Endothelial cell of umbilical vein (primary cell): Measurements from ENCODE around the gene ZNF384. TPM values are rescaled to one million over a fixed set of nuclear protein-coding genes. Genes with fewer than 3 reads are reported as not detected.

Experiments used
- BruUV-seq: library from RNA; stranded (reverse); fragments of 400-500 nt; replicated peaks from 2 replicates; lab custom pipeline; 2021; lab: Mats Ljungman, UMichigan
- CTCF ChIA-PET: fragments of 300-600, 350-600 bp; sonication (Branson Sonifier 250); formaldehyde crosslinking; loops from one replicate; lab custom pipeline; 2021; ENCODE audit warnings: antibody characterized with exemption, inconsistent platforms; lab: Charles Lee
- POLR2A ChIA-PET: fragments of 300-600, 350-600 bp; sonication (Branson Sonifier 250); formaldehyde crosslinking; loops from one replicate; lab custom pipeline; 2021; ENCODE audit warnings: antibody characterized with exemption, inconsistent platforms; lab: Charles Lee
- DNase-seq: peaks from one replicate; pipeline ENCODE4 v3.0.0-alpha.2; 2011; ENCODE audit warnings: low read depth, low spot score
- FAIRE-seq: peaks from 2 replicates; lab custom pipeline; 2011; peaks lifted over from hg19 to GRCh38; lab: Jason Lieb, UNC
- H2AFZ ChIP-seq: 2 replicates; pipeline ENCODE4 v1.6.0; 2012; ENCODE audit warnings: low read depth, low read length, control low read depth, inconsistent platforms
- H3K27ac ChIP-seq: 2 replicates; pipeline ENCODE4 v1.5.1; 2011; ENCODE audit warnings: low read depth, mild to moderate bottlenecking, control low read depth, low read length, moderate library complexity; ENCODE audit not compliant: insufficient read depth
- H3K27me3 ChIP-seq, 2 experiments: 2 replicates each; pipeline versions ENCODE4 v1.6.0 to v1.6.1; 2011; ENCODE audit warnings: low read length in 2 of 2, mixed read lengths in 1 of 2; ENCODE audit not compliant: control insufficient read depth in 2 of 2, insufficient read depth in 2 of 2
- H3K36me3 ChIP-seq, 2 experiments: 2 replicates in 1 of 2; 3 replicates in 1 of 2; pipeline ENCODE4 v1.5.1; 2011; ENCODE audit warnings: low read length in 2 of 2, mild to moderate bottlenecking in 1 of 2, moderate library complexity in 1 of 2; ENCODE audit not compliant: control insufficient read depth in 2 of 2, insufficient read depth in 2 of 2; ENCODE audit errors: extremely low read depth in 1 of 2
- H3K4me1 ChIP-seq: 3 replicates; pipeline ENCODE4 v1.5.1; 2011; ENCODE audit warnings: mild to moderate bottlenecking, low read length; ENCODE audit not compliant: control insufficient read depth, insufficient read depth; ENCODE audit errors: extremely low read depth
- H3K4me2 ChIP-seq: 2 replicates; pipeline ENCODE4 v1.6.1; 2011; ENCODE audit warnings: low read length, control low read depth, mixed read lengths; ENCODE audit not compliant: insufficient read depth
- H3K4me3 ChIP-seq, 3 experiments: fragments of 200-600 bp in 1 of 3; sonication (generic), shearing (Covaris generic) in 1 of 3; replicated peaks in 1 of 3; 2 replicates each; pipeline ENCODE4 v1.5.1; 2011 to 2016; ENCODE audit warnings: control low read depth in 3 of 3, low read length in 3 of 3, mild to moderate bottlenecking in 2 of 3, inconsistent platforms in 1 of 3, low read depth in 1 of 3, moderate library complexity in 1 of 3; ENCODE audit not compliant: insufficient read depth in 1 of 3
- H3K79me2 ChIP-seq: 2 replicates; pipeline ENCODE4 v1.6.0; 2012; ENCODE audit warnings: low read length, inconsistent platforms; ENCODE audit not compliant: control insufficient read depth, insufficient read depth
- H3K9ac ChIP-seq: replicated peaks from 2 replicates; pipeline ENCODE3; 2011; ENCODE audit warnings: low read length, control low read depth; ENCODE audit not compliant: insufficient read depth; ENCODE audit errors: extremely low read depth
- H3K9me1 ChIP-seq: replicated peaks from 3 replicates; pipeline ENCODE4 v1.6.0; 2011; ENCODE audit warnings: mild to moderate bottlenecking, low read length; ENCODE audit not compliant: control insufficient read depth, insufficient read depth; ENCODE audit errors: extremely low read depth
- H3K9me3 ChIP-seq: replicated peaks from 2 replicates; pipeline ENCODE4 v1.5.1; 2012; ENCODE audit warnings: low read length, inconsistent platforms; ENCODE audit not compliant: control insufficient read depth, insufficient read depth
- H4K20me1 ChIP-seq: replicated peaks from 2 replicates; pipeline ENCODE3; 2011; ENCODE audit warnings: mild to moderate bottlenecking, low read length; ENCODE audit not compliant: control insufficient read depth, insufficient read depth; ENCODE audit errors: extremely low read depth
- EZH2 ChIP-seq: IDR thresholded peaks from 2 replicates; pipeline ENCODE4 v1.6.1; 2012; ENCODE audit warnings: borderline replicate concordance, low read depth, mild to moderate bottlenecking, moderate library complexity, low read length, inconsistent platforms; ENCODE audit not compliant: severe bottlenecking
- FOS ChIP-seq: IDR thresholded peaks from 2 replicates; pipeline ENCODE4 v1.6.1; 2011; ENCODE audit warnings: mild to moderate bottlenecking, low read length, moderate library complexity, borderline replicate concordance; ENCODE audit not compliant: insufficient read depth
- GATA2 ChIP-seq: IDR thresholded peaks from 2 replicates; pipeline ENCODE4 v1.7.0; 2011; ENCODE audit warnings: low read depth, mild to moderate bottlenecking, moderate library complexity, mixed read lengths, low read length; ENCODE audit not compliant: insufficient read length, insufficient read depth
- JUN ChIP-seq: IDR thresholded peaks from 2 replicates; pipeline ENCODE4 v1.6.1; 2011; ENCODE audit warnings: borderline replicate concordance, low read depth; ENCODE audit not compliant: insufficient read length, insufficient read depth
- MYC ChIP-seq: IDR thresholded peaks from one replicate; pipeline ENCODE4 v1.6.1; 2011; ENCODE audit warnings: mild to moderate bottlenecking, low read depth, low read length
- POLR2A ChIP-seq: IDR thresholded peaks from 2 replicates; pipeline ENCODE4 v1.6.1; 2012; ENCODE audit warnings: low read depth, mild to moderate bottlenecking, control low read depth, low read length
- POLR2AphosphoS5 ChIP-seq: IDR thresholded peaks from 2 replicates; pipeline ENCODE4 v1.6.1; 2012; ENCODE audit warnings: low read depth, mild to moderate bottlenecking, control low read depth, low read length, moderate library complexity; ENCODE audit not compliant: insufficient read depth
- dilution Hi-C: fragments of 300-500 bp; cut with MboI; formaldehyde crosslinking; loops from one replicate; pipeline ENCODE4 v1.15.0; 2019; ENCODE audit warnings: low sequenced_read_pairs; ENCODE audit not compliant: extremely low pct_ligation_motif_present
- intact Hi-C: fragments of 100-400 bp; cut with micrococcal nuclease; formaldehyde crosslinking; loops from one replicate; pipeline ENCODE4 v1.10.0; 2022
- polyA plus RNA-seq, 4 experiments: library from polyadenylated mRNA; depleted of rRNA in 3 of 4; stranded (reverse) in 3 of 4; unstranded in 1 of 4; fragments of >200 nt; gene quantifications; 2 replicates each; pipeline versions ENCODE4 v1.2.1 to v1.2.3, GENCODE V29; 2011 to 2012; ENCODE audit warnings: missing spikeins in 1 of 4
- total RNA-seq: library from RNA; stranded (reverse); gene quantifications from 2 replicates; pipeline ENCODE4 v1.2.3, GENCODE V29; 2021
- TF ChIP-seq, protein P1 (sequence below): IDR thresholded peaks from 2 replicates; pipeline ENCODE4 v1.6.1; 2011; ENCODE audit not compliant: insufficient read depth, insufficient read length
- TF ChIP-seq, protein P2 (sequence below), 2 donors: IDR thresholded peaks; 1 replicate in 1 of 2; 2 replicates in 1 of 2; pipeline ENCODE4 v1.5.1; 2011; ENCODE audit warnings: low read length in 2 of 2, mild to moderate bottlenecking in 2 of 2, moderate library complexity in 2 of 2, control low read depth in 1 of 2, inconsistent platforms in 1 of 2, low read depth in 1 of 2; ENCODE audit not compliant: insufficient read depth in 1 of 2; ENCODE audit errors: extremely low read depth in 1 of 2

ZNF384 gene
- total and polyA plus RNA-seq, 2 donors (not counting 3 experiments of a cell fraction or from before 2014, with no cell fraction given): 52.8 to 58.3 TPM

DNA sequence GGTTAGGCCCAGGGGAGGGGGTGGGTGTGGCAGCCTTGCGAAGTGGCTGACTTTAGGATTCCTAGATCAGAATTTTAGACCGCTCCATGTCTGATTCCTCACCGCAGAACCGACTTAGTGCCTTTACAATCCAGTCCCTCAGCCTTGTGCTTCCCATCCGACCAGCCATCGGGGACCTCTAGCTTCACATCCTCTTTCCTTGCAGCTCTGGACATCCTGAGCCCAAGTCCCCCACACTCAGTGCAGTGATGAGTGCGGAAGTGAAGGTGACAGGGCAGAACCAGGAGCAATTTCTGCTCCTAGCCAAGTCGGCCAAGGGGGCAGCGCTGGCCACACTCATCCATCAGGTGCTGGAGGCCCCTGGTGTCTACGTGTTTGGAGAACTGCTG is 35.2 kb upstream of the ZNF384 start:
- intact Hi-C loops: loop anchor here (1.0 kb wide), 4 partner anchors 29 to 61 kb away; partner anchors contain the start of genes ING4, MLF2 and ZNF384
- peaks cover 11% of the 10 kb centered on the region for H3K4me1 ChIP-seq
- ChIA-PET CTCF (interaction anchor here (0.6 to 2.8 kb wide), 15 partner anchors 9 to 148 kb away, joined by 3 to 15 read pairs (median 4); partner anchors contain the start of genes CDCA3, MLF2, PTMS and USP5), POLR2A (interaction anchor here (0.6 to 1.5 kb wide), 6 partner anchors 19 to 167 kb away, joined by 3 to 13 read pairs (median 4); partner anchors contain the start of genes CDCA3, MLF2, PTMS and ZNF384)
- peak overlapping the region; percentile 47 for H3K4me2 ChIP-seq
- TF ChIP-seq POLR2AphosphoS5 (no peak), GATA2 (no peak), MYC (no peak), JUN (no peak), EZH2 (no peak), FOS (no peak), POLR2A (no peak)
- TF ChIP-seq, protein P1, sequence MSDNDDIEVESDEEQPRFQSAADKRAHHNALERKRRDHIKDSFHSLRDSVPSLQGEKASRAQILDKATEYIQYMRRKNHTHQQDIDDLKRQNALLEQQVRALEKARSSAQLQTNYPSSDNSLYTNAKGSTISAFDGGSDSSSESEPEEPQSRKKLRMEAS: no peak
- TF ChIP-seq, protein P2, sequence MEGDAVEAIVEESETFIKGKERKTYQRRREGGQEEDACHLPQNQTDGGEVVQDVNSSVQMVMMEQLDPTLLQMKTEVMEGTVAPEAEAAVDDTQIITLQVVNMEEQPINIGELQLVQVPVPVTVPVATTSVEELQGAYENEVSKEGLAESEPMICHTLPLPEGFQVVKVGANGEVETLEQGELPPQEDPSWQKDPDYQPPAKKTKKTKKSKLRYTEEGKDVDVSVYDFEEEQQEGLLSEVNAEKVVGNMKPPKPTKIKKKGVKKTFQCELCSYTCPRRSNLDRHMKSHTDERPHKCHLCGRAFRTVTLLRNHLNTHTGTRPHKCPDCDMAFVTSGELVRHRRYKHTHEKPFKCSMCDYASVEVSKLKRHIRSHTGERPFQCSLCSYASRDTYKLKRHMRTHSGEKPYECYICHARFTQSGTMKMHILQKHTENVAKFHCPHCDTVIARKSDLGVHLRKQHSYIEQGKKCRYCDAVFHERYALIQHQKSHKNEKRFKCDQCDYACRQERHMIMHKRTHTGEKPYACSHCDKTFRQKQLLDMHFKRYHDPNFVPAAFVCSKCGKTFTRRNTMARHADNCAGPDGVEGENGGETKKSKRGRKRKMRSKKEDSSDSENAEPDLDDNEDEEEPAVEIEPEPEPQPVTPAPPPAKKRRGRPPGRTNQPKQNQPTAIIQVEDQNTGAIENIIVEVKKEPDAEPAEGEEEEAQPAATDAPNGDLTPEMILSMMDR (IDR thresholded peaks at IDR 0.05; ENCODE audit: extremely low read depth in 1 of 2, insufficient read depth in 1 of 2, low read depth in 1 of 2, low read length in 2 of 2): no peak
- H3K27me3 ChIP-seq: no peaks in the 10 kb centered on the region
- peak overlapping the region; percentile 52 for H3K27ac ChIP-seq
- H2AFZ ChIP-seq: peak overlapping the region; percentile 11
- dilution Hi-C loops: no loop called here
- no peaks in the 10 kb centered on the region for H3K9me1 ChIP-seq
- H4K20me1 ChIP-seq: no peaks in the 10 kb centered on the region
- no peak for FAIRE-seq
- peak overlapping the region; percentile 1 to 48 (median 45) for H3K4me3 ChIP-seq
- BruUV-seq: TSS peak; percentile 64
- peak overlapping the region; percentile 57 for H3K9ac ChIP-seq
- peaks cover 0 to 8% of the 10 kb centered on the region in 2 experiments for H3K36me3 ChIP-seq
- peaks cover 2% of the 10 kb centered on the region for H3K79me2 ChIP-seq
- DNase-seq: no peak
- H3K9me3 ChIP-seq: no peaks in the 10 kb centered on the region
